ENCODE data around the gene OR2T12. TPM values are rescaled to one million over a fixed set of nuclear protein-coding genes. Genes with fewer than 3 reads are reported as not detected.
"Not testable (repeated sequence)": the region's sequence is repeated elsewhere in the genome, so short reads cannot be mapped to it uniquely, and the experiment has no call there.

Gene OR2T12
- total RNA-seq, 5 donors from 2014 or later (not counting 1 experiment from before 2014, with no cell fraction given), result not detected

GRCh38 chr1:248305672-248306071, 2.4 kb upstream of the OR2T12 start:
- H3K27ac Mint-ChIP-seq; H3K4me3 ChIP-seq (ENCODE audit: control insufficient read depth in 1 of 2, extremely low read depth in 1 of 2, low read length in 1 of 2); H3K4me1 ChIP-seq (ENCODE audit: control insufficient read depth in 1 of 2, extremely low read depth in 1 of 2, insufficient read depth in 2 of 2, low read length in 2 of 2); H3K4me1 Mint-ChIP-seq; H3K27ac ChIP-seq (ENCODE audit: low read length); DNase-seq; H3K36me3 Mint-ChIP-seq; ATAC-seq (replicated peaks in 1 of 4); H3K36me3 ChIP-seq (ENCODE audit: control insufficient read depth in 2 of 2, extremely low read depth in 1 of 2, insufficient read depth in 1 of 2, low read length in 1 of 2); H3K9me3 Mint-ChIP-seq; H3K9me3 ChIP-seq; H3K27me3 ChIP-seq (replicated peaks in 1 of 2; ENCODE audit: control insufficient read depth in 2 of 2, extremely low read depth in 1 of 2, insufficient read depth in 2 of 2, low read length in 1 of 2); CTCF ChIA-PET; H3K4me3 Mint-ChIP-seq; H3K27me3 Mint-ChIP-seq; POLR2A ChIA-PET: not testable (repeated sequence)
- no CpG with 5 or more reads among the region's 9 CpGs for WGBS (ENCODE audit: insufficient coverage)

GRCh38 chr1:248288391-248288790, 14.8 kb downstream of the OR2T12 start:
- Histone ChIP-seq H3K36me3 (ENCODE audit: control insufficient read depth in 2 of 2, extremely low read depth in 1 of 2, insufficient read depth in 1 of 2, low read length in 1 of 2) (no peaks in the 10 kb centered on the region), H3K9me3 (no peaks in the 10 kb centered on the region), H3K4me1 (ENCODE audit: control insufficient read depth in 1 of 2, extremely low read depth in 1 of 2, insufficient read depth in 2 of 2, low read length in 2 of 2) (no peaks in the 10 kb centered on the region), H3K27ac (ENCODE audit: low read length) (no peak overlapping the region), H3K4me3 (ENCODE audit: control insufficient read depth in 1 of 2, extremely low read depth in 1 of 2, low read length in 1 of 2) (no peak overlapping the region), H3K27me3 (replicated peaks in 1 of 2; ENCODE audit: control insufficient read depth in 2 of 2, extremely low read depth in 1 of 2, insufficient read depth in 2 of 2, low read length in 1 of 2) (no peaks in the 10 kb centered on the region)
- ATAC-seq (replicated peaks in 1 of 4) (no peak), DNase-seq (no peak)
- POLR2A ChIA-PET, result no interaction called here
- no CpG with 5 or more reads among the region's 6 CpGs for WGBS (ENCODE audit: insufficient coverage)
- H3K36me3 Mint-ChIP-seq, result no peaks in the 10 kb centered on the region
- CTCF ChIA-PET, result no interaction called here
- H3K4me1 Mint-ChIP-seq, result no peaks in the 10 kb centered on the region
- no peak overlapping the region for H3K4me3 Mint-ChIP-seq
- no peak overlapping the region for H3K27ac Mint-ChIP-seq
- H3K9me3 Mint-ChIP-seq, result peaks cover 0 to 5% (median 4%) of the 10 kb centered on the region in 3 donors
- H3K27me3 Mint-ChIP-seq, result peaks cover 4 to 5% of the 10 kb centered on the region in 2 donors

GRCh38 chr1:248277876-248278275, 25.3 kb downstream of the OR2T12 start, which contains the start of gene OR2T33:
Gene OR2T33, minus strand, starts transcription at chr1:248277976. Its CDS starts 4,162 bp downstream, at chr1:248273814.
- Mint-ChIP-seq H3K27me3 (peaks cover 0 to 5% of the 10 kb centered on the region in 2 donors), H3K9me3 (no peaks in the 10 kb centered on the region), H3K4me3 (no peak within 1 kb of the TSS), H3K36me3 (no peaks in the 10 kb centered on the region), H3K4me1 (no peaks in the 10 kb centered on the region), H3K27ac (no peak within 1 kb of the TSS)
- Histone ChIP-seq H3K27ac (ENCODE audit: low read length) (no peak within 1 kb of the TSS), H3K9me3 (no peaks in the 10 kb centered on the region), H3K27me3 (replicated peaks in 1 of 2; ENCODE audit: control insufficient read depth in 2 of 2, extremely low read depth in 1 of 2, insufficient read depth in 2 of 2, low read length in 1 of 2) (no peaks in the 10 kb centered on the region), H3K4me3 (ENCODE audit: control insufficient read depth in 1 of 2, extremely low read depth in 1 of 2, low read length in 1 of 2) (no peak within 1 kb of the TSS), H3K36me3 (ENCODE audit: control insufficient read depth in 2 of 2, extremely low read depth in 1 of 2, insufficient read depth in 1 of 2, low read length in 1 of 2) (no peaks in the 10 kb centered on the region), H3K4me1 (ENCODE audit: control insufficient read depth in 1 of 2, extremely low read depth in 1 of 2, insufficient read depth in 2 of 2, low read length in 2 of 2) (no peaks in the 10 kb centered on the region)
- ChIA-PET CTCF (no interaction called here), POLR2A (no interaction called here)
- ATAC-seq (replicated peaks in 1 of 4) (no peak), DNase-seq (no peak)
- no CpG with 5 or more reads among the region's 1 CpG for WGBS (ENCODE audit: insufficient coverage)

- ATAC-seq (replicated peaks in 1 of 4); H3K4me3 Mint-ChIP-seq; H3K27me3 Mint-ChIP-seq; H3K27me3 ChIP-seq (replicated peaks in 1 of 2; ENCODE audit: control insufficient read depth in 2 of 2, extremely low read depth in 1 of 2, insufficient read depth in 2 of 2, low read length in 1 of 2); H3K27ac ChIP-seq (ENCODE audit: low read length); H3K27ac Mint-ChIP-seq; H3K4me1 ChIP-seq (ENCODE audit: control insufficient read depth in 1 of 2, extremely low read depth in 1 of 2, insufficient read depth in 2 of 2, low read length in 2 of 2); DNase-seq; H3K9me3 ChIP-seq; H3K9me3 Mint-ChIP-seq; H3K4me1 Mint-ChIP-seq; POLR2A ChIA-PET; CTCF ChIA-PET; H3K4me3 ChIP-seq (ENCODE audit: control insufficient read depth in 1 of 2, extremely low read depth in 1 of 2, low read length in 1 of 2); H3K36me3 Mint-ChIP-seq; H3K36me3 ChIP-seq (ENCODE audit: control insufficient read depth in 2 of 2, extremely low read depth in 1 of 2, insufficient read depth in 1 of 2, low read length in 1 of 2): not testable (repeated sequence)
- no CpG with 5 or more reads among the region's 16 CpGs for WGBS (ENCODE audit: insufficient coverage)
Measured at GRCh38 chr1:248273225-248273624, 30.0 kb downstream of the OR2T12 start.

GRCh38 chr1:248268178-248268577, 35.0 kb downstream of the OR2T12 start:
- peaks cover 3 to 7% of the 10 kb centered on the region in 2 donors for H3K27me3 Mint-ChIP-seq
- no CpG with 5 or more reads among the region's 4 CpGs for WGBS (ENCODE audit: insufficient coverage)
- no peak for DNase-seq
- no peak overlapping the region for H3K27ac ChIP-seq (ENCODE audit: low read length)
- ATAC-seq (replicated peaks in 1 of 4), result no peak
- CTCF ChIA-PET, result no interaction called here
- no peaks in the 10 kb centered on the region for H3K27me3 ChIP-seq (replicated peaks in 1 of 2; ENCODE audit: control insufficient read depth in 2 of 2, extremely low read depth in 1 of 2, insufficient read depth in 2 of 2, low read length in 1 of 2)
- H3K27ac Mint-ChIP-seq, result no peak overlapping the region
- no peaks in the 10 kb centered on the region for H3K36me3 Mint-ChIP-seq
- peaks cover 0 to 5% (median 0%) of the 10 kb centered on the region in 3 donors for H3K9me3 Mint-ChIP-seq
- H3K4me3 ChIP-seq (ENCODE audit: control insufficient read depth in 1 of 2, extremely low read depth in 1 of 2, low read length in 1 of 2), result no peak overlapping the region
- no peaks in the 10 kb centered on the region for H3K36me3 ChIP-seq (ENCODE audit: control insufficient read depth in 2 of 2, extremely low read depth in 1 of 2, insufficient read depth in 1 of 2, low read length in 1 of 2)
- H3K4me1 ChIP-seq (ENCODE audit: control insufficient read depth in 1 of 2, extremely low read depth in 1 of 2, insufficient read depth in 2 of 2, low read length in 2 of 2), result no peaks in the 10 kb centered on the region
- H3K9me3 ChIP-seq, result no peaks in the 10 kb centered on the region
- H3K4me1 Mint-ChIP-seq, result no peaks in the 10 kb centered on the region
- H3K4me3 Mint-ChIP-seq, result no peak overlapping the region
- POLR2A ChIA-PET, result no interaction called here

- H3K36me3 Mint-ChIP-seq; H3K4me1 ChIP-seq (ENCODE audit: control insufficient read depth in 1 of 2, extremely low read depth in 1 of 2, insufficient read depth in 2 of 2, low read length in 2 of 2); H3K27me3 Mint-ChIP-seq; CTCF ChIA-PET; H3K4me3 Mint-ChIP-seq; H3K27ac ChIP-seq (ENCODE audit: low read length); POLR2A ChIA-PET; H3K9me3 ChIP-seq; DNase-seq; H3K27ac Mint-ChIP-seq; H3K4me3 ChIP-seq (ENCODE audit: control insufficient read depth in 1 of 2, extremely low read depth in 1 of 2, low read length in 1 of 2); H3K27me3 ChIP-seq (replicated peaks in 1 of 2; ENCODE audit: control insufficient read depth in 2 of 2, extremely low read depth in 1 of 2, insufficient read depth in 2 of 2, low read length in 1 of 2); H3K36me3 ChIP-seq (ENCODE audit: control insufficient read depth in 2 of 2, extremely low read depth in 1 of 2, insufficient read depth in 1 of 2, low read length in 1 of 2); ATAC-seq (replicated peaks in 1 of 4); H3K4me1 Mint-ChIP-seq: not testable (repeated sequence)
- WGBS (ENCODE audit: insufficient coverage), result no CpG with 5 or more reads among the region's 1 CpG
- H3K9me3 Mint-ChIP-seq, result peaks cover 8 to 25% (median 19%) of the 10 kb centered on the region in 3 donors
Measured at GRCh38 chr1:248259309-248259708, 43.9 kb downstream of the OR2T12 start.

- H3K27me3 Mint-ChIP-seq, result peaks cover 14 to 22% of the 10 kb centered on the region in 2 donors
- DNase-seq (peak in 13 of 35 experiments; percentile 0 to 54 (median 4)), ATAC-seq (replicated peaks in 1 of 4) (peak in 3 of 4 experiments; percentile 19 to 50 (median 47))
- no peak overlapping the region for H3K4me3 Mint-ChIP-seq
- Histone ChIP-seq H3K4me3 (ENCODE audit: control insufficient read depth in 1 of 2, extremely low read depth in 1 of 2, low read length in 1 of 2) (no peak overlapping the region), H3K27ac (ENCODE audit: low read length) (no peak overlapping the region), H3K36me3 (ENCODE audit: control insufficient read depth in 2 of 2, extremely low read depth in 1 of 2, insufficient read depth in 1 of 2, low read length in 1 of 2) (no peaks in the 10 kb centered on the region), H3K4me1 (ENCODE audit: control insufficient read depth in 1 of 2, extremely low read depth in 1 of 2, insufficient read depth in 2 of 2, low read length in 2 of 2) (peaks cover 0 to 3% of the 10 kb centered on the region in 2 experiments), H3K9me3 (no peaks in the 10 kb centered on the region), H3K27me3 (replicated peaks in 1 of 2; ENCODE audit: control insufficient read depth in 2 of 2, extremely low read depth in 1 of 2, insufficient read depth in 2 of 2, low read length in 1 of 2) (peaks cover 0 to 5% of the 10 kb centered on the region in 2 experiments)
- WGBS (ENCODE audit: insufficient coverage), result no CpG with 5 or more reads among the region's 14 CpGs
- no peaks in the 10 kb centered on the region for H3K9me3 Mint-ChIP-seq
- ChIA-PET CTCF (interaction anchor here (0.6 to 1.9 kb wide), 3 partner anchors 94 to 562 kb away, joined by 3 to 7 read pairs (median 3); no protein-coding TSS in a partner anchor), POLR2A (no interaction called here)
- peaks cover 2 to 5% (median 2%) of the 10 kb centered on the region in 3 donors for H3K4me1 Mint-ChIP-seq
- peak overlapping the region in 1 of 2 donors; percentile 58 for H3K27ac Mint-ChIP-seq
- no peaks in the 10 kb centered on the region for H3K36me3 Mint-ChIP-seq
Measured at GRCh38 chr1:248243204-248243603, 60.0 kb downstream of the OR2T12 start.
